Loucy (cell line): ENCODE measurements around the gene PRLR.

Experiments used
- H2AFZ ChIP-seq: fragments of 200-600 bp; sonication (generic); 2 replicates; pipeline ENCODE4 v1.6.0; 2016; ENCODE audit warnings: antibody characterized with exemption, mild to moderate bottlenecking, low read length, moderate library complexity
- H3F3A ChIP-seq: fragments of 200-600 bp; 2 replicates; pipeline ENCODE4 v1.6.0; 2016; ENCODE audit warnings: antibody characterized with exemption, low read depth, mild to moderate bottlenecking
- H3K27me3 ChIP-seq: fragments of 200-600 bp; sonication (generic); 2 replicates; pipeline ENCODE4 v1.6.1; 2014; ENCODE audit warnings: low read length, mild to moderate bottlenecking; ENCODE audit not compliant: insufficient read depth, poor library complexity, severe bottlenecking
- H3K36me3 ChIP-seq: fragments of 200-600 bp; sonication (generic); 2 replicates; pipeline ENCODE4 v1.6.1; 2016; ENCODE audit warnings: low read length; ENCODE audit not compliant: insufficient read depth
- H3K4me1 ChIP-seq: fragments of 200-600 bp; sonication (generic); 2 replicates; pipeline ENCODE4 v1.5.1; 2014; ENCODE audit warnings: low read length, mild to moderate bottlenecking; ENCODE audit not compliant: insufficient read depth, poor library complexity, severe bottlenecking
- H3K4me2 ChIP-seq: fragments of 200-600 bp; sonication (generic); 2 replicates; pipeline ENCODE4 v1.6.0; 2014; ENCODE audit warnings: antibody characterized with exemption, low read length, low read depth, mild to moderate bottlenecking; ENCODE audit not compliant: poor library complexity, severe bottlenecking
- H3K4me3 ChIP-seq: fragments of 200-600 bp; sonication (generic); 2 replicates; pipeline ENCODE4 v1.5.1; 2014; ENCODE audit warnings: low read length, mild to moderate bottlenecking, mixed read lengths; ENCODE audit not compliant: poor library complexity, severe bottlenecking
- H3K79me2 ChIP-seq: fragments of 200-600 bp; sonication (generic); 2 replicates; pipeline ENCODE4 v1.6.1; 2014; ENCODE audit warnings: low read length; ENCODE audit not compliant: insufficient read depth
- H3K9ac ChIP-seq: fragments of 200-600 bp; sonication (generic); 2 replicates; pipeline ENCODE4 v1.6.0; 2014; ENCODE audit warnings: mild to moderate bottlenecking, low read depth, low read length, moderate library complexity; ENCODE audit not compliant: poor library complexity, severe bottlenecking
- H3K9me2 ChIP-seq: fragments of 200-600 bp; sonication (generic); replicated peaks from 2 replicates; pipeline ENCODE4 v1.6.1; 2016; ENCODE audit warnings: low read depth, low read length, mixed read lengths
- H3K9me3 ChIP-seq: fragments of 200-600 bp; sonication (generic); 2 replicates; pipeline ENCODE4 v1.6.1; 2014; ENCODE audit warnings: mild to moderate bottlenecking, antibody characterized with exemption, low read length, low read depth; ENCODE audit not compliant: insufficient read depth
- H4K20me1 ChIP-seq: fragments of 200-600 bp; sonication (generic); 2 replicates; pipeline ENCODE4 v1.6.0; 2014; ENCODE audit warnings: antibody characterized with exemption, low read length, mild to moderate bottlenecking; ENCODE audit not compliant: insufficient read depth, poor library complexity, severe bottlenecking
- EZH2phosphoT487 ChIP-seq: fragments of 200-600 bp; IDR thresholded peaks from 2 replicates; pipeline ENCODE4 v1.6.1; 2018; ENCODE audit warnings: antibody characterized with exemption, mild to moderate bottlenecking, moderate library complexity, borderline replicate concordance
- TF ChIP-seq, protein P1 (sequence below): fragments of 200-600 bp; sonication (generic); conservative IDR thresholded peaks from 2 replicates; pipeline ENCODE4 v1.5.1; 2014; ENCODE audit warnings: mild to moderate bottlenecking, antibody characterized with exemption, low read length

Gene PRLR

DNA sequence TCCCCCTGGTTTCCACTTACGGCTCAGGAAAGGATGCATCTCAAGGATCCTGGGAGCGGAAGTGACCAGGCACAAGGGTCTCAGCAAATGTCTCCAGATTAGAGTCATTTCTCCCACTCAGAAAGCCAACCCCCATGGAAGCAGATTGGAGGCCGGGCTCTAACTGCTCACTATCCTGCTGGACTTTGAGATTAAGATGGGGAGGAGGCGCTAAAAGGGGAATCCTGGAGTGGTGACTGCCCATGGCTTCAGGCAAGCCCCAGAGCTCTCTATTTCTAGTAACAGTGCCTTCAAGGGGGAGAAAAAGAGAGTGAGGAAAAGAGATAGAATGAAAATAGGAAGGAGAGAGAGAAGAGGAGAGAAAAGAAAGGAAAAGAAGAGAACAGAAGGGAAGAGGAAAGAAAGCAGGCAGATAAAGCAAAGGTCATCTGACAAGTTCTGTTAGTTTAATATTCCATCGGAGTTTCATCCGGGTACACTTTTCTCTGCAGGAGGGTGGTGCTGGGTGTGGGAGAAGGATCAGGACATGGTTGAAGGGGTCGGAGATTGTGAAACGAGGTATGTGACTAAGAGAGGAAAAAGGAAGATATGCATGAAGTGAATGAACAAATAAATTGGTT, 182.4 kb downstream of the PRLR start, which contains the start of gene AGXT2:
AGXT2 (minus strand) TSS at position 165 of the 620 bp plus-strand sequence; CDS start at position 108, 57 bp downstream.
- Histone ChIP-seq H3K9me3 (no peaks in the 10 kb centered on the region), H3K27me3 (no peaks in the 10 kb centered on the region), H3K4me3 (no peak within 1 kb of the TSS), H3K4me2 (no peak within 1 kb of the TSS), H3K36me3 (no peaks in the 10 kb centered on the region), H2AFZ (no peak within 1 kb of the TSS), H4K20me1 (no peaks in the 10 kb centered on the region), H3K4me1 (no peaks in the 10 kb centered on the region), H3K9me2 (no peaks in the 10 kb centered on the region), H3K9ac (no peak within 1 kb of the TSS), H3K79me2 (no peaks in the 10 kb centered on the region), H3F3A (no peaks in the 10 kb centered on the region)
- TF ChIP-seq EZH2phosphoT487 = no peak

GRCh38 chr5:35046774-35047173, 183.5 kb downstream of the PRLR start:
- Histone ChIP-seq H3K4me1 (no peaks in the 10 kb centered on the region), H3K79me2 (no peaks in the 10 kb centered on the region), H2AFZ (no peak overlapping the region), H3K36me3 (no peaks in the 10 kb centered on the region), H3K27me3 (no peaks in the 10 kb centered on the region), H3K9me3 (no peaks in the 10 kb centered on the region), H3F3A (no peaks in the 10 kb centered on the region), H3K4me3 (no peak overlapping the region), H3K4me2 (no peak overlapping the region), H3K9me2 (no peaks in the 10 kb centered on the region), H4K20me1 (no peaks in the 10 kb centered on the region), H3K9ac (no peak overlapping the region)
- TF ChIP-seq EZH2phosphoT487 = no peak
- TF ChIP-seq, protein P1, sequence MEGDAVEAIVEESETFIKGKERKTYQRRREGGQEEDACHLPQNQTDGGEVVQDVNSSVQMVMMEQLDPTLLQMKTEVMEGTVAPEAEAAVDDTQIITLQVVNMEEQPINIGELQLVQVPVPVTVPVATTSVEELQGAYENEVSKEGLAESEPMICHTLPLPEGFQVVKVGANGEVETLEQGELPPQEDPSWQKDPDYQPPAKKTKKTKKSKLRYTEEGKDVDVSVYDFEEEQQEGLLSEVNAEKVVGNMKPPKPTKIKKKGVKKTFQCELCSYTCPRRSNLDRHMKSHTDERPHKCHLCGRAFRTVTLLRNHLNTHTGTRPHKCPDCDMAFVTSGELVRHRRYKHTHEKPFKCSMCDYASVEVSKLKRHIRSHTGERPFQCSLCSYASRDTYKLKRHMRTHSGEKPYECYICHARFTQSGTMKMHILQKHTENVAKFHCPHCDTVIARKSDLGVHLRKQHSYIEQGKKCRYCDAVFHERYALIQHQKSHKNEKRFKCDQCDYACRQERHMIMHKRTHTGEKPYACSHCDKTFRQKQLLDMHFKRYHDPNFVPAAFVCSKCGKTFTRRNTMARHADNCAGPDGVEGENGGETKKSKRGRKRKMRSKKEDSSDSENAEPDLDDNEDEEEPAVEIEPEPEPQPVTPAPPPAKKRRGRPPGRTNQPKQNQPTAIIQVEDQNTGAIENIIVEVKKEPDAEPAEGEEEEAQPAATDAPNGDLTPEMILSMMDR = no peak

- no peaks in the 10 kb centered on the region for H3K9me2 ChIP-seq
- no peaks in the 10 kb centered on the region for H3K4me1 ChIP-seq
- H2AFZ ChIP-seq = no peak overlapping the region
- no peak overlapping the region for H3K4me3 ChIP-seq
- no peak overlapping the region for H3K9ac ChIP-seq
- H3K27me3 ChIP-seq = peaks cover 6% of the 10 kb centered on the region
- no peaks in the 10 kb centered on the region for H3K9me3 ChIP-seq
- no peaks in the 10 kb centered on the region for H4K20me1 ChIP-seq
- H3K79me2 ChIP-seq = no peaks in the 10 kb centered on the region
- no peaks in the 10 kb centered on the region for H3K36me3 ChIP-seq
- no peak overlapping the region for H3K4me2 ChIP-seq
- no peak for TF ChIP-seq EZH2phosphoT487
- TF ChIP-seq, protein P1 = no peak
- H3F3A ChIP-seq = no peaks in the 10 kb centered on the region
Measured at GRCh38 chr5:35045280-35045679, 185.0 kb downstream of the PRLR start.

DNA sequence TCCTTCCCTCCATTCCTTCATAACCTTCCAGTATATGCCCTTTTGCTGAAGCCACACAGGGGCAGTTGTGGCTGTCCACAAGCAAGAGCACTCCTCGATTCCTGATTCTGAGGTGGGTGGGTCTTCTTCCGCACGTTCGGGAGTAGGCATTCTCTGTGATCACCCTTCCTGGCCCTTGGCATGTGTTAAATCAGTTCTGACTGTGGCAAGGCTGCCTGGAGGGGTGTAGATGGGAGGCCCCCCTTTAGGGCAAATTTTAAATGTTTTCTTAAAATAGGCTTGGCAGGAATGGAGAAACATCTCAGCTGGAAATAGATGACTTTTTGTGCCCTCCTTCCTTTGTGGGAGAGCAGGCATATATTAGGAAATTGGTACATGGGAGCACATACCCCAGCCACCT, 185.6 kb downstream of the PRLR start:
- Histone ChIP-seq H3K4me1 (no peaks in the 10 kb centered on the region), H3K36me3 (no peaks in the 10 kb centered on the region), H4K20me1 (no peaks in the 10 kb centered on the region), H3K9me2 (no peaks in the 10 kb centered on the region), H3K27me3 (peaks cover 11% of the 10 kb centered on the region), H3K9ac (no peak overlapping the region), H3K4me3 (no peak overlapping the region), H3K4me2 (no peak overlapping the region), H2AFZ (no peak overlapping the region), H3K9me3 (no peaks in the 10 kb centered on the region), H3F3A (no peaks in the 10 kb centered on the region), H3K79me2 (no peaks in the 10 kb centered on the region)
- TF ChIP-seq EZH2phosphoT487 = no peak
- TF ChIP-seq, protein P1 = no peak
